RWPE1 (cell line): ENCODE measurements around the gene CCDC50.

Experiments used
- CTCF ChIA-PET: fragments of 350-600 bp; sonication (Branson Sonifier 250); formaldehyde crosslinking; extraction: SDS; loops from one replicate; lab custom pipeline; 2021; lab: Yijun Ruan, JAX
- POLR2A ChIA-PET: fragments of 400-600 bp; formaldehyde crosslinking; extraction: SDS; loops from one replicate; lab custom pipeline; 2020; ENCODE audit warnings: antibody characterized with exemption; ENCODE audit not compliant: low non-redundant PET; lab: Yijun Ruan, JAX
- DNase-seq: peaks from one replicate; pipeline ENCODE4 v3.0.0; 2012; ENCODE audit warnings: low spot score
- H3K27ac ChIP-seq: fragments of 450-650 bp; 2 replicates; pipeline ENCODE4 v1.5.1; 2017
- CTCF ChIP-seq: fragments of 450-650 bp; conservative IDR thresholded peaks from 2 replicates; pipeline ENCODE4 v1.5.1; 2017; ENCODE audit warnings: low read depth, mild to moderate bottlenecking

The CCDC50 gene

DNA sequence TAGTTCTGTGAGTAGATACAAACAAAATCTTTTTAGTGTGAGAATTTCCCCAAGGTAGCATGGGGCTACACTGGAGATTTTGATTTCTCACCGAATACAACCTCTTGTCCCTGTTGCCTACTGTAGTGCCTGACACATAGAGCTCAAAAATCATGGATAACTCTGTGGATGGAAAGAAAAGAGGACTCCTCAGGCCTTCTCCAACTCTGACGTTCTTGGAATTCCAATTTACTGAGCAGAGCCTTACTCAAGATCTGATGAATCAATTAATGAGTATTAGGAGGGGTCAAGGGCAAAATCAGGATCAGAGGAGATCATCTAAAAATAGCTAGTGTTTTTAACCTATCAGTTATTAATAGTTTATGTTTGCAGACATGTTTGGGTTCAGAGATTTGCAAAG is 85.1 kb downstream of the CCDC50 start:
- ChIA-PET CTCF (interaction anchor here (0.5 to 1.2 kb wide), 4 partner anchors 300 to 1030 kb away, joined by 3 to 5 read pairs (median 4); no protein-coding TSS in a partner anchor), POLR2A (no interaction called here)
- no peak for DNase-seq
- H3K27ac ChIP-seq = no peak overlapping the region
- TF ChIP-seq CTCF = no peak

DNA sequence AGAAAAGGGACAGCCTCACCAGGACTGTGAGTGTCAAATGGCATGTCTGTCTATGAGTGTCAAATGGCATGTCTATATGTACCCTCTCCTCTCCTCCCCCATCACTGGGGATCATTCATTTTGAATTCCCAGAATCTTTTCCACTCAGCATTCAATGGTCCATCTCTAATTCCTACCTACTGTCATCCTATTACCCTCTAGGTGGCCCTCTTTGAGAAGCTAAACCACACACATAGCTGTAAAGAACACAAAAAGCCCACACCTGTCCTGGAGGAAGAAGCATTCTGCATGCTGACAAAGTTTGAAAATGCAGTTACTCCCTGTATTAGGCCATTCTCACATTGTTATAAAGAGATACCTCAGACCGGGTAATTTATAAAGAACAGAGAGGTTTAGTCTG is 85.5 kb downstream of the CCDC50 start:
- TF ChIP-seq CTCF = no peak
- DNase-seq = no peak
- CTCF ChIA-PET = interaction anchor here (0.5 to 0.7 kb wide), 2 partner anchors 300 to 530 kb away, joined by 3 to 5 read pairs; no protein-coding TSS in a partner anchor
- POLR2A ChIA-PET = no interaction called here
- no peak overlapping the region for H3K27ac ChIP-seq

- TF ChIP-seq CTCF = no peak
- no peak overlapping the region for H3K27ac ChIP-seq
- no peak for DNase-seq
- ChIA-PET POLR2A (no interaction called here), CTCF (no interaction called here)
These were observed 86.4 kb downstream of the CCDC50 start for GRCh38 chr3:191415566-191415965.

DNA sequence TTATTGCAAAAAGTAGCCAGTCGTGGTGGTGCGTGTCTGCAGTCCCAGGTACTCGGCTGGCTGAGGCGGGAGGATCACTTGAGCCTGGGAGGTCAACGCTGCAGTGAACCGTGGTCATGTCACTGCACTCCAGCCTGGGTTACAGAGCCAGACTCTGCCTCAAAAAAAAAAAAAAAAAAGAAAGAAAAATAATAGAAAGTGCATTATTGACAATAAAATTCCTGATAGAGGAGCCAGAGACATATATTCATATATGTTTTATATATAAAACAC is 88.2 kb downstream of the CCDC50 start:
- H3K27ac ChIP-seq = no peak overlapping the region
- no peak for DNase-seq
- TF ChIP-seq CTCF = no peak
- CTCF ChIA-PET = no interaction called here
- POLR2A ChIA-PET = no interaction called here

DNA sequence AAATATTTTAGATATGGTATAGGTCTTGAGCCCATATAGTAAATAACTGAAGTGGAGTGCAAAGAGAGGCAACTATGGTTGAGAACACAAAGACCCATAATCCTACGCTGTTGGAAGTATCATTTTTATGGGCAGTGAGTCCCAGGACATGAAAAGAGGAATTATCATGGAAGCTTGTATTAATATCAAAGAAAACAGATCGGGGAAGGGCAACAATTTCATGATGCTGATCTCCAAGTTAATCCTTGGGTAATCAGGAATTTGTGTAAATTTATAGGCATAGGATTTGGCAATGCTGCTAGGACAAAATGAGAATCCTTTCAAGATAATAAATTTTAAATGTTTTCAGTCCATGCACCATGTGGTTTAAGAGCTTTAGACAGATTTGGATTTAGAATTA is 91.6 kb downstream of the CCDC50 start:
- POLR2A ChIA-PET = no interaction called here

GRCh38 chr3:191424881-191425280 is 95.7 kb downstream of the CCDC50 start:
- POLR2A ChIA-PET = no interaction called here
- H3K27ac ChIP-seq = no peak overlapping the region
- CTCF ChIA-PET = no interaction called here
- no peak for TF ChIP-seq CTCF
- no peak for DNase-seq

More for the DNA sequence above, 91.6 kb downstream of the CCDC50 start:
- CTCF ChIA-PET = interaction anchor here (2.2 kb wide), 1 partner anchor 1024 kb away, joined by 5 read pairs; no protein-coding TSS in a partner anchor
- DNase-seq = no peak
- no peak for TF ChIP-seq CTCF
- H3K27ac ChIP-seq = no peak overlapping the region

- ChIA-PET POLR2A (no interaction called here), CTCF (no interaction called here)
- DNase-seq = no peak
- no peak for TF ChIP-seq CTCF
- H3K27ac ChIP-seq = no peak overlapping the region
These were observed 96.1 kb downstream of the CCDC50 start for GRCh38 chr3:191425322-191425734.
